Spinal cord (tissue), 10 donors: ENCODE data around the gene CCT7. TPM values are rescaled to one million over a fixed set of nuclear protein-coding genes. Genes with fewer than 3 reads are reported as not detected.

Experiments used
- DNase-seq, 6 donors: peaks; one replicate each; pipeline versions ENCODE4 v3.0.0 to v3.0.0-alpha.2; 2013 to 2015; ENCODE audit warnings: low spot score in 6 of 6, low read depth in 4 of 6
- H3K27ac ChIP-seq: one replicate; pipeline ENCODE4 v1.5.1; 2013; ENCODE audit warnings: low read depth, low read length, control low read depth
- H3K27me3 ChIP-seq: one replicate; pipeline ENCODE4 v1.6.1; 2013; ENCODE audit warnings: low read length; ENCODE audit not compliant: control insufficient read depth, insufficient read depth
- H3K36me3 ChIP-seq: one replicate; pipeline ENCODE4 v1.6.1; 2013; ENCODE audit warnings: low read length; ENCODE audit not compliant: control insufficient read depth, insufficient read depth
- H3K4me1 ChIP-seq: one replicate; pipeline ENCODE4 v1.6.1; 2013; ENCODE audit warnings: low read length; ENCODE audit not compliant: control insufficient read depth, insufficient read depth
- H3K4me3 ChIP-seq: one replicate; pipeline ENCODE4 v1.5.1; 2013; ENCODE audit warnings: low read depth, low read length, control low read depth
- H3K9me3 ChIP-seq: one replicate; pipeline ENCODE4 v1.6.1; 2013; ENCODE audit warnings: low read length; ENCODE audit not compliant: control insufficient read depth, insufficient read depth
- WGBS: methylation state at CpG from one replicate; pipeline ENCODE4 v1.1.5; 2013; ENCODE audit warnings: missing lambda C conversion rate; ENCODE audit not compliant: insufficient coverage; 5-methylcytosine and 5-hydroxymethylcytosine counted together
- polyA plus RNA-seq, 2 donors: library from polyadenylated mRNA; unstranded; fragments of 120-200 nt; gene quantifications; one replicate each; pipeline ENCODE4 v1.2.1, GENCODE V29; 2013; ENCODE audit not compliant: insufficient read length in 2 of 2
- small RNA-seq: library from RNA; depleted of rRNA; stranded (forward); fragments of <200 nt; gene quantifications from one replicate; pipeline ENCODE3, GENCODE V24; 2014; ENCODE audit warnings: low replicate concordance
- total RNA-seq, 2 donors: library from RNA; depleted of rRNA in 1 of 2; stranded (reverse); fragments of 120-200 nt in 1 of 2; fragments of >200 nt in 1 of 2; gene quantifications; one replicate each; pipeline versions ENCODE4 v1.2.3 to v1.2.4, GENCODE V29; 2013 to 2014
- donor health status: healthy.

The CCT7 gene
- total and polyA plus RNA-seq, 4 donors: 194 to 248 (median 219) TPM

GRCh38 chr2:73301636-73302035, 67.5 kb downstream of the CCT7 start:
- 91% methylated on average over 3 of the region's 4 CpGs for WGBS
- no peak for DNase-seq
- Histone ChIP-seq H3K9me3 (no peaks in the 10 kb centered on the region), H3K27me3 (peaks cover 8% of the 10 kb centered on the region), H3K4me1 (peaks cover 8% of the 10 kb centered on the region), H3K36me3 (no peaks in the 10 kb centered on the region), H3K4me3 (no peak overlapping the region), H3K27ac (no peak overlapping the region)

Small RNA genes lying within 50 kb of the gene (small RNA-seq; reads per million reads assigned to genes)
- not detected for gene RNU6-111P

Other genes starting within 250 kb of the CCT7 start
- gene SFXN5, start 162.6 kb upstream of the CCT7 start, total RNA-seq: 10 to 100 TPM; 26.0 to 39.3 TPM
- gene SFXN5, start 162.6 kb upstream of the CCT7 start, polyA plus RNA-seq: 10 to 100 TPM; 70.2 to 73.9 TPM
- gene RAB11FIP5, start 121.4 kb upstream of the CCT7 start, total RNA-seq: 10 to 100 TPM; 15.8 to 17.0 TPM
- 10 to 100 TPM; 20.6 to 23.6 TPM for gene RAB11FIP5, start 121.4 kb upstream of the CCT7 start, polyA plus RNA-seq
- gene NOTO, start 31.7 kb upstream of the CCT7 start, total RNA-seq: not detected
- gene NOTO, start 31.7 kb upstream of the CCT7 start, polyA plus RNA-seq: under 1 TPM in 1 of 2 donors, not detected in 1; 0.06 TPM
- 10 to 100 TPM; 14.2 to 30.2 TPM for gene SMYD5, start 20.1 kb upstream of the CCT7 start, total RNA-seq
- 10 to 100 TPM; 36.9 to 42.5 TPM for gene SMYD5, start 20.1 kb upstream of the CCT7 start, polyA plus RNA-seq
- 10 to 100 TPM; 12.6 to 38.0 TPM for gene PRADC1, start 1.1 kb upstream of the CCT7 start, total RNA-seq
- gene PRADC1, start 1.1 kb upstream of the CCT7 start, polyA plus RNA-seq: 10 to 100 TPM; 21.2 to 28.2 TPM
- gene FBXO41, start 50.2 kb downstream of the CCT7 start, total RNA-seq: 10 to 100 TPM in 1 of 2 donors, 1 to 10 TPM in 1; 8.1 to 20.1 TPM
- gene FBXO41, start 50.2 kb downstream of the CCT7 start, polyA plus RNA-seq: 10 to 100 TPM; 47.4 to 50.6 TPM
- gene EGR4, start 59.2 kb downstream of the CCT7 start, total RNA-seq: under 1 TPM in 1 of 2 donors, not detected in 1; 0.10 TPM
- gene EGR4, start 59.2 kb downstream of the CCT7 start, polyA plus RNA-seq: not detected
- 10 to 100 TPM; 44.1 to 55.3 TPM for gene ALMS1, start 151.5 kb downstream of the CCT7 start, total RNA-seq
- 10 to 100 TPM; 22.0 to 29.6 TPM for gene ALMS1, start 151.5 kb downstream of the CCT7 start, polyA plus RNA-seq